H1 (cell line): ENCODE data around the gene TMEM179B. TPM values are rescaled to one million over a fixed set of nuclear protein-coding genes. Genes with fewer than 3 reads are reported as not detected.

Experiments
- CREB1 ChIP-seq: IDR thresholded peaks from 2 replicates; pipeline ENCODE4 v1.6.1; 2012; ENCODE audit warnings: inconsistent platforms
- FOSL1 ChIP-seq: IDR thresholded peaks from 2 replicates; pipeline ENCODE4 v1.6.1; 2011; ENCODE audit warnings: mild to moderate bottlenecking, low read depth, low read length, moderate library complexity; ENCODE audit not compliant: insufficient read depth
- GTF2F1 ChIP-seq: IDR thresholded peaks from 2 replicates; pipeline ENCODE4 v1.6.1; 2012; ENCODE audit warnings: low read depth, low read length, improper control_type of control experiment, borderline replicate concordance
- KDM1A ChIP-seq: fragments of 200-600, 300-600 bp; sonication (generic); IDR thresholded peaks from 2 replicates; pipeline ENCODE4 v1.7.1; 2016; ENCODE audit warnings: mild to moderate bottlenecking, low read length, borderline replicate concordance
- KDM4A ChIP-seq: IDR thresholded peaks from one replicate; pipeline ENCODE4 v1.7.1; 2012; ENCODE audit warnings: low read depth, mild to moderate bottlenecking, moderate library complexity, low read length, inconsistent platforms; ENCODE audit not compliant: severe bottlenecking
- NRF1 ChIP-seq: IDR thresholded peaks from 2 replicates; pipeline ENCODE4 v1.6.1; 2011; ENCODE audit warnings: mild to moderate bottlenecking, low read depth, low read length, improper control_type of control experiment
- RXRA ChIP-seq: IDR thresholded peaks from 2 replicates; pipeline ENCODE4 v1.6.1; 2011; ENCODE audit warnings: low read depth, mild to moderate bottlenecking, low read length, moderate library complexity; ENCODE audit not compliant: insufficient read depth
- SAP30 ChIP-seq: fragments of 300-600 bp; sonication (generic); IDR thresholded peaks from 2 replicates; pipeline ENCODE4 v1.7.1; 2012; ENCODE audit warnings: low read length, moderate library complexity, mild to moderate bottlenecking, inconsistent platforms; ENCODE audit not compliant: insufficient read depth, insufficient replicate concordance
- SP2 ChIP-seq: IDR thresholded peaks from 2 replicates; pipeline ENCODE4 v1.6.1; 2012; ENCODE audit warnings: mild to moderate bottlenecking, low read length, inconsistent platforms
- polyA plus RNA-seq, 7 experiments: library from polyadenylated mRNA; depleted of rRNA in 3 of 7; stranded (reverse) in 5 of 7; unstranded in 2 of 7; fragments of >200 nt in 5 of 7; fragments of 200-250 nt in 2 of 7; gene quantifications; 1 replicate in 5 of 7; 2 replicates in 1 of 7; 4 replicates in 1 of 7; pipeline versions ENCODE4 v1.2.1 to v1.2.3, GENCODE V29; 2011 to 2013; ENCODE audit warnings: missing spikeins in 2 of 7, mixed read lengths in 2 of 7
- total RNA-seq: library from RNA; stranded (reverse); fragmentation: NEBNext Ultra II Directional; extraction: Animal tissue kit (Norgen Biotek cat#: 25700); gene quantifications from 2 replicates; pipeline ENCODE4 v1.2.1, GENCODE V29; 2021
- TF ChIP-seq, protein P1 (sequence below): IDR thresholded peaks from 2 replicates; pipeline ENCODE4 v1.6.1; 2011; ENCODE audit warnings: low read depth, mild to moderate bottlenecking, low read length; ENCODE audit not compliant: insufficient read depth
- TF ChIP-seq, protein P2 (sequence below): IDR thresholded peaks from 2 replicates; pipeline ENCODE4 v1.6.1; 2012; ENCODE audit warnings: low read length, inconsistent platforms

Gene TMEM179B
- total and polyA plus RNA-seq, 2 of the 8 experiments (the other 6 are each of a cell fraction or from before 2014, with no cell fraction given): 18.6 to 62.2 TPM

DNA sequence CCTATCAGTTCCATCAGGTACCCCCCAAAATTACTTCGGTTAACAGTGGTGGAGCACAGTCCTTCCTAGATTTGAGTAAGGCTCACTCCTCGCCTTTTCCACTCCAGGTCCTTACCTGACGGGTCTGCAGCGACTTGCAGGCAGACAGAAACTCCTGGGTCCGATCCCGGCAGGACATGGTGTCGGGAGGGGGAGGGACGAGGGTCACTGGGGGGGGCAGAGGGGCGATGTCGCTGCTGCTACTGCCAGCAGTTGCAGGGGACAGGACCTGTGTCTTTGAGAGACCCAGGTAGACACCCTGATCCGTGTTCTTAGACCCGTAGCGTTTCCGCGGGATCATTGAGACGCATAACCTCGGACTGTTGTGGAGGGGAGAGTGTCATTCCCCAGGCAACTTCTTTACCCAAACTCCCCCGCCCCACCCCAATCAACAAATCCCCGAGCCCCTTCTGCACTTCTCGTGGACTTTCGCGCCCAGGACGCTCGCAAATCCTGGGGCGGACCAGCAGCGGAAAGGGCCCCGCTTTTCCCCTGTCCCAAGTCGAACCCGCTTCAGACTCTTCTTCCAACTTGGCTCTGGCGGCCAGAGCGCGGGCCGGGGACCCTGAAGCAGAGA lies 43.8 kb downstream of the TMEM179B start (continued):
- TF ChIP-seq SAP30 (no peak), KDM4A (peak; percentile 94), RXRA (no peak), SP2 (no peak), GTF2F1 (no peak), NRF1 (no peak), KDM1A (no peak), FOSL1 (no peak), CREB1 (no peak)
- TF ChIP-seq, protein P1, sequence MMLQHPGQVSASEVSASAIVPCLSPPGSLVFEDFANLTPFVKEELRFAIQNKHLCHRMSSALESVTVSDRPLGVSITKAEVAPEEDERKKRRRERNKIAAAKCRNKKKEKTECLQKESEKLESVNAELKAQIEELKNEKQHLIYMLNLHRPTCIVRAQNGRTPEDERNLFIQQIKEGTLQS: no peak
- TF ChIP-seq, protein P2, sequence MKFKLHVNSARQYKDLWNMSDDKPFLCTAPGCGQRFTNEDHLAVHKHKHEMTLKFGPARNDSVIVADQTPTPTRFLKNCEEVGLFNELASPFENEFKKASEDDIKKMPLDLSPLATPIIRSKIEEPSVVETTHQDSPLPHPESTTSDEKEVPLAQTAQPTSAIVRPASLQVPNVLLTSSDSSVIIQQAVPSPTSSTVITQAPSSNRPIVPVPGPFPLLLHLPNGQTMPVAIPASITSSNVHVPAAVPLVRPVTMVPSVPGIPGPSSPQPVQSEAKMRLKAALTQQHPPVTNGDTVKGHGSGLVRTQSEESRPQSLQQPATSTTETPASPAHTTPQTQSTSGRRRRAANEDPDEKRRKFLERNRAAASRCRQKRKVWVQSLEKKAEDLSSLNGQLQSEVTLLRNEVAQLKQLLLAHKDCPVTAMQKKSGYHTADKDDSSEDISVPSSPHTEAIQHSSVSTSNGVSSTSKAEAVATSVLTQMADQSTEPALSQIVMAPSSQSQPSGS: no peak
